Ramos (cell line): Measurements from ENCODE around the gene ZNF786.
"Not testable (repeated sequence)": the region's sequence is repeated elsewhere in the genome, so short reads cannot be mapped to it uniquely, and the experiment has no call there.

Source experiments
- in situ Hi-C: fragments of 300-500 bp; cut with MboI; formaldehyde crosslinking; loops from one replicate; pipeline ENCODE4 v1.14.3; 2022; ENCODE audit warnings: low sequenced_read_pairs; ENCODE audit not compliant: unreplicated experiment

The ZNF786 gene, protein sequence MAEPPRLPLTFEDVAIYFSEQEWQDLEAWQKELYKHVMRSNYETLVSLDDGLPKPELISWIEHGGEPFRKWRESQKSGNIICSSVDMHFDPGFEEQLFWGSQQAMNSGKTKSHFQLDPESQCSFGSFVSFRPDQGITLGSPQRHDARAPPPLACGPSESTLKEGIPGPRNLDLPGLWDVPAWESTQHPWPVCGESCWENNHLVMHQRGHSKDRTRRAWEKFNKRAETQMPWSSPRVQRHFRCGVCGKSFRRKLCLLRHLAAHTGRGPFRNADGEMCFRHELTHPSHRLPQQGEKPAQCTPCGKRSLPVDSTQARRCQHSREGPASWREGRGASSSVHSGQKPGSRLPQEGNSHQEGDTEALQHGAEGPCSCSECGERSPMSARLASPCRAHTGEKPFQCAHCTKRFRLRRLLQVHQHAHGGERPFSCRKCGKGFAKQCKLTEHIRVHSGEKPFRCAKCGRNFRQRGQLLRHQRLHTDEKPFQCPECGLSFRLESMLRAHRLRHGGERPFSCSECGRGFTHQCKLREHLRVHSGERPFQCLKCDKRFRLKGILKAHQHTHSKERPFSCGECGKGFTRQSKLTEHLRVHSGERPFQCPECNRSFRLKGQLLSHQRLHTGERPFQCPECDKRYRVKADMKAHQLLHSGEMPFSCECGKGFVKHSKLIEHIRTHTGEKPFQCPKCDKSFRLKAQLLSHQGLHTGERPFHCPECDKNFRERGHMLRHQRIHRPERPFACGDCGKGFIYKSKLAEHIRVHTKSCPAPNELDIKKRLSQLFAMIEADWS

DNA sequence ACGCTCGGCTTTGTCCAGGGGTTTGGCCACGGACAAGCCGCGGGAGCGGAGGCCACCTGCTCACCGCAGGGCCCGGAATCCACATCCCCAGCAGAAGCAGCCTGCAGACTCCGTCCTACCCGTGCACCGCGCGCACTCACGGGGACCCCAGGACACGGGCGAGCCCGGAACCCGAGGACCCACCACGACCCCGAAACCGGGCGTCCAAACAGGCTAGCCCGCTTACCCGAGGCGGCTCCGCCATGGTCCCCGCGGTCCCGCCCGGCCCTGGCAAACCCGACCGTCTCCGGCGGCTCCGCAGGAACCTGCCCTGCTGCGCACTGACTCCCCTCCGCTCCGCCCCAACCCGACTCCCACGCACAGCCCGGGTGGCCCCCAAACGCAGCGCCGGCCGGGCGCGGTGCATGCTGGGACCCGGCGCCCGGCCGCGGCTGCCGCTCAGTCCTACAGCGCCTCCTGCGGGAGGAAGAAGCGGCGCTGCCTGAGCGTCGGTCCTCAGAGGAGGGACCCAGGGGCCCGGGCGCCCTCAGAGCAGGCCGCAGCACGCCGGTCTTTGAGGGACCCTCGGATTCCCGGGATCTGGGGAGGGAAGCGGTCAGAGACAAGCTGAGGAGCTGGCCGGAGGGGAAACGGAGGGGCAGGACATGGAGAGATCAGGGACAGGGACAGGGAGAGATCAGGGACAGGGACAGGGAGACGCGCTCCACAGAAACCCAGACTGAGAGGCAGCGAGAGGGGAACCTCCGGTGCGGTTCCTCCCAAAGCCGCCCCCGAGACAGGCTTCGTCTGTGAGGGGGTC, at the start of gene ZNF786:
ZNF786 (minus strand) TSS at position 322 of the 799 bp plus-strand sequence; CDS start at position 244, 78 bp downstream.
- in situ Hi-C loops, result no loop called here

DNA sequence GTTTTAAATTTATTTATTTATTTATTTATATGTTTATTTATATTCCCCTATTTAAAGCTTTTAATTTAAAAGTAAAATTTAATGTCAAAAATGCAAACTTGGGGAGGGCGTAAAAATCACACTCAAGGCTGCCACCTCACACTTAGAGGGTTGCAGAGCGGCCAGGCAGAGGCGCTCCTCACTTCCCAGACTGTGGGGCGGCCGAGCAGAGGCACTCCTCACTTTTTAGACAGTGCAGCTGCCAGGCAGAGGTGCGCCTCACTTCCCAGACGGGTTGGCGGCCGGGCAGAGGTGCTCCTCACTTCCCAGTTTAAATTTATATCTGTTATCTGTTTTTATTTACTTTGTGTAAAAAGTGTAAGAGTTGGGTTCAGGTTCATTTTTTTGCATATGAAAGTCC, 45.6 kb upstream of the ZNF786 start:
- in situ Hi-C loops, result no loop called here

DNA sequence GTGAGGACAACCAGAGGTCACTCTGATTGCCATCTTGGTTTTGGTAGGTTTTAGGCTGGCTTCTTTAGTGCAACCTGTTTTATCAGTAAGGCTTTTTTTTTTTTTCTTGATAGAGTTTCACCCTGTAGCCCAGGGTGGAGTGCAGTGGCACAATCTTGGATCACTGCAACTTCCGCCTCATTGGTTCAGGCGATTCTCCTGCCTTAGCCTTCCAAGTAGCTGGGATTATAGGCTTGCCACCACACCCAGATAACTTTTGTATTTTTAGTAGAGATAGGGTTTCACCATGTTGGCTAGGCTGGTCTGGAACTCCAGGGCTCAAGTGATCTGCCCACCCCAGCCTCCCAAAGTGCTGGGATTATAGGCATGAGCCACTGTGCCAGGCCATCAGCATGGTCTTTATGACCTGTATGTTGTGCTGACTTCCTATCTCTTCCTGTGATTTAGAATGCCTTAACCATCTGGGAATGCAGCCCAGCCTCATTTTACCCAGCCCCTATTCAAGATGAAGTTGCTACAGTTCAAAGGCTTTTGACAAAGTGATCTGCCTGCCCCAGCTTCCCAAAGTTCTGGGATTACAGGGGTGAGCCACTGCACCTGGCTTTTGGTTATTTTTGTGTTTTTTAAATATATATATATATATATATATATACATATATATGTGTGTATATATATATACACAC, 42.7 kb upstream of the ZNF786 start:
- in situ Hi-C loops, result no loop called here

DNA sequence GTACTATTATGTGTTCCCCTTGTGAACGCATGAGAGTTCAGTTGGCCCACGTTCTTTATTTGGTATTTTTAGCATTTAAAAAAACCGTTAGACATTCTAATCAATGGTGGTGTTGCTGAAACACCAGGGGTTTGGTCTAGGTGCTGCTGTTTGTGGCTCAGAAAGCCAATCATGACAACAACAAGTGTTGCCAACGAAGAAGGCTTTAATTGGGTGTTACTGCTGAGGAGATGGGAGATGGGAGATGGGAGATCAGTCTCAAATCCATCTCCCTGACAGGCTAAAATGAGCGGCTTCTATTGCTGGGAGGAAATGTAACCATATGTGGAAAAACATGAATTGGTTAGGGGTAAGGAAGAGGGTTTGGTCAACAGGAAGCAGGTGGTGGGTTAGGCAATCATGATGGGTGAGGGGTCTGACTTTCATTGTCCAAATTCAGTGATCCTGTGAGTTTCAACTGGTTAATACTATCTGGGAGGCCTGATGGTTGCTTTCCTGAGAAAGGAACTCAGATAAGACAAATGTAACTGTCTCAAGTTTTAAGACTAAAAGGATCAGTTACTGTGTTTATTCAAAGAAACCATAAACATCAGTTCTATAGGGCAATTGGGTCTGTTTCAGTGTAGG, 40.2 kb upstream of the ZNF786 start:
- in situ Hi-C loops, result no loop called here

DNA sequence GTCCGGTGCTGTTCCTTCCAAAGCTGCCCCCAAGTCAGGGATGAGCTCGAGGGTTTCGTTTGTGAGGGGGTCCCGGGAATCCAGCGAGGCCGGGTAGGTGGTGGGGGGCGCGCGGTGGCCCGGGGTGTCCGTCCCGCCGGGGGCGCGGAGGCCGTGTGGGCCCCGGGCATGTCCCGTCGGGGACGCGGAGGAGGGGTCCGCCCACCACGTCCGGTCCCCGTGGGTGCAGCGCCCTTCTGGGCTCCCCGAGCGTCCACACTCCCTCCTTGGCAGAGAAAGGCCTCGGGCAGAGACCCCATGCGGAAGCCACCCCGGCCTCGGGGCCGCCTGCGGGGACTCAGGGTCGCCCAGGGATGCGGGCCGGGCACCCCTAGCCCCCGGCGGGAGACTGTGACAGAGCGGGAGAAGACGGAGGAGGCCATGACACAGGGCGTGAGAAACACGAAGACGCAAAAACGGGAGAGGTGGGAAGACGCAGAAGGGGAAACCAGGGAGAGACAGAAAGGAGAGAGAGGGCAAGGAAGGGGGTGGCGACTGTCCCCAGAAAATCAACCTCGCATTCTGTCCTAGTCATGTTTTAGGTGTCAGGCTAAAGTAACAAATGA, 36.2 kb upstream of the ZNF786 start:
- in situ Hi-C loops, result no loop called here

DNA sequence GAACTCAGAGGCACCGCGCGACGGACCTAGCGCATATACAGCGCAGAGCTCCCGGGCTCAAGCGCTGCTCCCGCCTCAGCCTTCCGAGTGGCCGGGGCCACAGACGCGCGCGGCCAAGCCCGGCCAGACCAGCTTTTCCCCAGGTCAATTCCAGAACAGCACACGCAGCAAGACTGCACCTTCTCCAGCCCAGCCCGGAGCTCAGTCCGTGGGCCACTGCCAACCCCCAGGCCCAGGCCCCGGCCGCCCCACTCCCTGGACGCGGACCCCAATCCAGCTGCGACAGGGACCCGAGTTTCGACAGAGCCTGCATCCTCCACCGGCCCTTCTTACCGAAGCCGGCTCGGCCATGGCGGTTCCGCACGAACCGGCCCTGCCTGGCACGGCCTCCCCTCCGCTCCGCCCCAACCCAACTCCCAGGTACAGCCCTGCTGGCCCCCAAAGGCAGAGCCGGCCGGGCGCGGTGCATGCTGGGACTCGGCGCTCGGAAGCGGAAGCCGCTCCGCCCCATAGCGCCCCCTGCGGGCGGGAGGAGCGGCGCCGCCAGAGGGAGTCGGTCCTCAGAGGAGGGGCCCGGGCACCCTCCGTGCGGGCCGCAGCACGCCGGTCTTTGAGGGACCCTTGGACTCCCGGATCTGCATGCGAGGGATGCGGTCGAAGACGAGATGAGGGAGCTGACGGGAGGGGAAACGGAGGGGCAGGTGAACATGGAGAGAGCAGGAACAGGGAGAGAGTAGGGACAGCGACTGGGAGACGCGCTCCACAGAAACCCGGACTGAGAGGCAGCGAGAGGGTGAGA, 35.5 kb upstream of the ZNF786 start, which contains the start of gene ZNF425:
ZNF425 (minus strand) TSS at position 462 of the 799 bp plus-strand sequence; CDS start at position 351, 111 bp downstream.
- in situ Hi-C loops, result no loop called here

DNA sequence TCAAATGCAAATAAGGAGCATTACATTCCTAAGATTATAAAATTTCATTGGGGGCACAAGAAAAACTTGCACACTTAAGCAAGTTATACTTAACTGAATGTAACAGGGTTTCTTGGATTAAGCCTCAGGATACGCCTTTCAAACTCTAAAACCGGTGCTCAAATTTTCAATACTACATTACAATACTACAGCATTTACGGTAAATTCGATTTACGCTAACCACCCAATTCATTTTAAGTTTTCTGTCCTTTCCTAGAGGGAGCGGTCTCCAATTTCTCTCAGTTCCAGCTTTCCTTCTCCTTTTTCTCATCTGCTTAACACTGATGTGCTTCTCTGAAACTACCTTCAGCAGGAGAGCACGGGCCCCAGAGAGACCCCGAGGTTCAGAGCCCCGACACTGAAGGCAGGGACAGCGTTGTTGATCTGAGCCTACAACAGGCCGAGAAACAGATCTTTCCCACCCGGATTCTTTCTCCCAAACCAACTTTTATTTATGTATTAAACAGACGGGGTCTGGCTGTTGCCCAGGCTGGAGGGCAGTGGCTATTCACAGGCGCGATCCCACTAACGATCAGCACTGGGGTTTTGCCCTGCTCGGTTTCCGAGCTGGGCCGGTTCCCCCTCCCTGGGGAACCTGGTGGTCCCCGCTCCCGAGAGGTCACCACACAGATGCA, 34.8 kb upstream of the ZNF786 start:
- in situ Hi-C loops, result no loop called here

DNA sequence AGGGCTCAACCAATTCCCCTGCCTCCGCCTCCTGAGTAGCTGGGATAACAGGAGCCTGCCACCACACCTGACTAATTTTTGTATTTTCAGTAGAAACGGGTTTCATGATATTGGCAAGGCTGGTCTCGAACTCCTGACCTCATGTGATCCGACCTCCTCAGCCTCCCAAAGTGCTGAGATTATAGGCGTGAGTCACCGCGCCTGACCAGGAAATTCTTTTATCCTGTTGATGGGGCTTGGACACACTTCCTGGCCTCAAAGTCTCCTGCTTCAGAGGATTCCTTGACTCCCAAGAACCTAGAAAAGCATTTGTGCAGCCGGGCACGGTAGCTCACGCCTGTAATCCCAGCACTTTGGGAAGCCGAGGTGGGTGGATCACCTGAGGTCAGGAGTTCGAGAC, 19.5 kb upstream of the ZNF786 start:
- in situ Hi-C loops, result no loop called here

DNA sequence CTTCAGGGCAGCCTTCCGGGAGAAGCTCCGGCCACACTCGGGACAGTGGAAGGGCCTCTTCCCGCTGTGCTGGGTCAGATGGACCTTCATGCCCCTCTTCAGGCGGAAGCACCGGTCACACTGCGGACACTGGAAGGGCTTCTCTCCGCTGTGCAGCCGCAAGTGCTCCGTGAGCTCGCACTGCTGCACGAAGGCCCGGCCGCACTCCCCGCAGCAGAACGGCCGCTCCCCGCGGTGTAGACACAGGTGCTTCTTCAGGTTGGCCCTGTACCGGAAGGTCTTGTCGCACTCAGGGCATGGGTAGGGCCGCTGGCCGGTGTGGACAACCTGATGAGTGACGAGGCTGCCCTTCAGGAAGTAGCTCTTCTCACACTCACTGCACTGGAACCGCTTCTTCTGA, 14.2 kb upstream of the ZNF786 start:
- in situ Hi-C loops, result no loop called here

DNA sequence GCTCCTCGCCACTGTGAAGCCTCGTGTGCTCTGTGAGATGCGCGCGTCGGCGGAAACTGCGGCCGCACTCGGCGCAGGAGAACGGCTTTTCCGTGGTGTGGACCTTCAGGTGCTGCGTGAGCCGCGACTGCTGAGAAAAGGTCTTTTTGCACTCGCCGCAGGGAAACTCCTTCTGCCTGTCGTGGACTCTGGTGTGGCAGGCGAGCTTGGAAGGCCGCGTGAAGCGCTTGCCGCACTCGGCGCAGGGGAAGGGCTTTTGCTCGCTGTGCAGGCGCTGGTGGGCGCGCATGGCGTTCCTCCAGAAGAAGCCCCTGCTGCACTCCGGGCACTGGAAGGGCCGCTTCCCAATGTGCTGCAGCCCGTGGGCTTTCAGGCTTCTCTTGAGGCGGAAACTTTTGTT, 13.7 kb upstream of the ZNF786 start:
- in situ Hi-C loops, result no loop called here

DNA sequence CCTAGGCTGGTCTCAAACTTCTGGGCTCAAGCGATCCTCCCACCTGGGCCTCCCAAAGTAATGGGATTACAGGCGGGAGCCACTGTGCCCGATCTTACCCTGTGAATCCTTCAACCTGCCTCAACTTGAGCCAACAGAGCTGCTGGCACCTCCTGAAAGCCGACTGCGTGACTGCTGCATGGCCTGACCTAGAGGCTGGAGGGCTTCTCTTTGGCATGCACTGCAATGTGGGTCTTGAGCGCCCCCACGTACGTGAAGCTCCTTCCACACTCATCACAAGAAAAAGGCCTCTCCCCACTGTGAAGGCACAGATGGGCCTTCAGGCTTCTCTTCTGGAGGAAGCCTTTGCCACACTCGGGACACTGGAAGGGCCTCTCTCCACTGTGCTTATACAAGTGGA, 12.9 kb upstream of the ZNF786 start:
- in situ Hi-C loops, result no loop called here

DNA sequence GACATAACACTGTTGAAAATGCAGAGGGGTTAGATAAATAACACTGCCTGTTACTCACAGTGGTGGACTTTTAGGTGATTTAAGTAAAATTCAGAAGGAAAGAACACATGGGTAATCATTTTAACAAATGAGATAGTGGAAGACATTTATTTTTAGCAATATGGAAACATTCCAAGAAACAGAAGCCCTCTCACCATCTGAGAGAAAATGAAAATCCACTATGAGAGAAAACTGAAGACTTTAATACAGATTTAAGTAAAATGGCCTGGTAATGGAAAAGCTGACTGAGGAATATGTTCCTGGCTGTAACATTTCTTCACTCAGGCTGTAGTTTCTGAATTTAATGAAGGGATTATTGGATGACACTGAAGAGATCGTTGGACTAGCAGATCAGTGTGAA, 12.1 kb upstream of the ZNF786 start:
- in situ Hi-C loops, result no loop called here

DNA sequence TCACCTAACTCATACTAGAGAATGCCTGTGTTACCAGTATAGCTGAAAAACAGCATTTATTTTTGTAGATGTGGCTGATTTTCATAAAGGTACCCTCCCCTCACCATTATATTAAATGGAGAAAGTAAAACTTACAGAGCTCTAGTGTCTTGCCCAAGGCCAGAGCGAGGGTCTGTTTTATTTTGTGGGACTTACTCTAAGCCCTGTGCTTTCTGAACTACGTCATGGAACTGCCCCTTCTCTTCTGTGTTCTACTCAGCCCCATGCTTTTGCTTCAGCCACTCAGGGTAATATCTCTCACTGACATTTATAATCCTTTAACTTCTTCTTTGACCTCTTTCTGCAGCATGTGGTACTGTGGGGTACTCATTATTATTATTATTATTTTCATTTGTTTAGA, 10.3 kb upstream of the ZNF786 start:
- in situ Hi-C loops, result no loop called here

DNA sequence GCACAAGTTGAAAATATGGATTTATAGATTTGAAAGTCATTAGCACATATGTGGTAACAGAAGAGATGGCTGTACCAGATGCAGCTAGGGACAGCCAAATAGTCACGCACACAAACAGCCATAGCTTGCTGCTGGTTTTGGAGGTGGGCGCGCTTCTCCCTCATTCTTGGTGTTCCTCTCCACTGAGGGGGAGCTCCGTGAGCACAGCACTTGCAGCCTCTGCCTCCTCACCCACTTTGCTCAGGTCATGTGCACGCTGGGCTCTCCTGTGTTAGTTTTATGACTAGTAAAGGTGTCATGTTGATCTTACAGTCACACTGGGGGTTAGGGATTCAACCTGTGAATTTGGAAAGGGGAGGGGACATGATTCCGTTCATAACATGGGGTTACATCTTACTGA, 8.5 kb upstream of the ZNF786 start:
- in situ Hi-C loops, result no loop called here

DNA sequence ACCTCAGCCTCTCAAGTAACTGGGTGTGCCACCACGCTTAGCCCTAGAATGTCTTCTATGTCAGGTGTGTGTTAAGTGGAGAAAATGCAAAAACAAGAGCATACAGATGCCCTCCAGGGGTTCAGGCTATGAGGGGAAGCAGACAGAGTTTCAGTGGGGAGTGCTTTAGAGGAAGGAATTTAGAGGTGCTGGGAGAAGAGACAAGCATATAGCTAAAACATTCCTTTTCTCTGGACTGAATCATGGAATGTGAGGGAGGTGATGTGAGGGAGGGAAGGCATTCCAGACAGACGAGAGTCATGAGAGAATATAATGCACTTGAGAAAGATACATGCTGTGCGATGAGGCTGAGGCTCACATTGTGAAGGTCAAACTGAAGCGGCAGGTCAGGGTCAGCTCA, 6.6 kb upstream of the ZNF786 start:
- in situ Hi-C loops, result no loop called here

DNA sequence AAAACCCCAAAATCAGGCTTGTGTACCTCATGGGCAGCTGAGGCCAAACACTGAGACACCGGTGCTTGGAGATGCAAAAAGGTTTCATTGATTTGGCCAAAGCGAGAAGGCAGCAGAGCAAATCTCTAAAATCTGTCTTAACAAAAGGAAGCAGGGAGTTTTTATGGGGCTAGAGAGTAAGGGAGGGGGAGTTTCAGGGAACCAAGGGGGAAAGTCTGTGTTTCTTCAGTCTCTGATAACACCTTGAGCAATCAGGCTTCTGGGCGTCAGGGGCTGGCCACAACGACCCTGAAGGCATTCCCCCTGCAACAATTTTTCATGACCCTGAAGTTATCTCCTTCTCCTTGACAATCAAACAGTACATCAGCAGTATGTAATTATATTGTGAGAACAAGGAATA, 2.7 kb upstream of the ZNF786 start:
- in situ Hi-C loops, result no loop called here

DNA sequence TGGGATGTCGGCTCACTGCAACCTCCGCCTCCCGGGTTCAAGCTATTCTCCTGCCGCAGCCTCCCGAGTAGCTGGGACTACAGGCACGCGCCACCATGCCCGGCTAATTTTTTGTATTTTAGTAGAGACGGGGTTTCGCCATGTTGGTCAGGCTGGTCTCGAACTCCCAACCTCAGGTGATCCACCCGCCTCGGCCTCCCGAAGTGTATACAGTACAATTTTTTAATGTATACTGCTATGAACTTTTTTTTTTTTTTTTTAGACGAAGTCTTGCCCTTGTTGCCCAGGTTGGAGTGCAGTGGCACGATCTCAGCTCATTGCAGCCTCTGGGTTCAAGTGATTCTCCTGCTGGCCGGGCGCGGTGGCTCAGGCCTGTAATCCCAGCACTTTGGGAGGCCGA, 1.7 kb upstream of the ZNF786 start:
- in situ Hi-C loops, result not testable (repeated sequence)

DNA sequence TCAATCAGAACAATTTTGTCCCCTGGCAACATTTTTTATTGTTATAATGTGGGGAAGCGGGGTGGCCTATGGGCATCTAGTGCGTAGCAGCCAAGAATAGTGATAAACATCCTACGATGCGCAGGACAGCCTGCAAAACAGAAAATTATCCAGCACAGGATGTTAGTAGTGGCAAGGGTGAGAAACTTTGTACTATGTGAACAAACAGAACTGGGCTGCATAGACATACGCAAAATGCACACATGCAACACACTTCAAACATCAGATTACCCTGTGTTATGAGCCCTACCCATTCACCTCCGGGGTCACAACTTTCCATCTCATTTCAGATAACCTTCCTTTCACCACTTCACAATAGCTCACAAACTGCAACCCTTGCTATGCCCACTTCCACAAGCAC, 3.1 kb downstream of the ZNF786 start:
- in situ Hi-C loops, result no loop called here
